ENCODE data around the gene ANO1. TPM values are rescaled to one million over a fixed set of nuclear protein-coding genes. Genes with fewer than 3 reads are reported as not detected.

The ANO1 gene
- total RNA-seq, 3 donors from 2014 or later = 3.7 to 95.0 (median 53.7) TPM

DNA sequence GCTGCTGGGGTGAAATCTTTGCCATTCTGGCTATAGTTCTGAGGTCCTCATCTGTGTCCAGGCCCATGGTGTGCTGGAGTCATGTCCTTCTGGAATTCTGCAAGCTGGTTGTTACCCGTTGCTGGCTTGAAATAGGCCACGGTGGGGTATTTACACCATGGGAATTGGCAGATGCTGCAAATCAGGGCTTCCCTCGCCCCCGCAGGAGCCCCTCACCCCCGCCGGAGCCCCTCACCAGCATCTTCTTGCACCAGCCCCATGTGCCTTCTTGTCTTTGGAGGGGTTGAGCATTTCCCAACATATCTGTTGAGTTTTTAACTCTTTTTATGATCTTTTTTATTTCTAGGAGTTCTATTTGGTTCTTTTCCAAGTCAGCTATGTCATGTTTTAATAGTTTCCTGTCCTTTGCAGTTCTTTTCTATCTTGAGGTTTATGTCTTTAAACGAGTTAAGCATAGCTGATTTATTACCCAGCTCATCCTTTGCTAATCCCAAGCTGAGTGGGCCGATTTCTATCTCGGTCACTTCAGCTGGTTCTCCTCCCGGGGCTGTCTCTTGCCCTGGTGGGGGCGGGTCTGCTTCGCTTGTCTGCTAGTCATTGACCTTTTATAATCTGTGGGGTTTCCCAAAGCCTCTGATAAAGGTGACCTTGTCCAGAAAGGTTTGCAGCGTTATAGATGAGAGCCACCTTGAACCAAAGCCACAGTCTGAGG, 17.6 kb downstream of the ANO1 start:
- intact Hi-C loops (cut with DNase I; ENCODE audit: low total_unique reads) = no loop called here
- Histone ChIP-seq H3K36me3 (no peaks in the 10 kb centered on the region), H3K9me3 (no peaks in the 10 kb centered on the region), H3K27me3 (no peaks in the 10 kb centered on the region), H3K4me1 (peaks cover 4 to 10% of the 10 kb centered on the region in 2 donors), H3K4me3 (no peak overlapping the region), H3K27ac (peak overlapping the region; percentile 60 to 68)
- TF ChIP-seq POLR2A (IDR thresholded peaks at IDR 0.05) = no peak
- TF ChIP-seq, protein P1, sequence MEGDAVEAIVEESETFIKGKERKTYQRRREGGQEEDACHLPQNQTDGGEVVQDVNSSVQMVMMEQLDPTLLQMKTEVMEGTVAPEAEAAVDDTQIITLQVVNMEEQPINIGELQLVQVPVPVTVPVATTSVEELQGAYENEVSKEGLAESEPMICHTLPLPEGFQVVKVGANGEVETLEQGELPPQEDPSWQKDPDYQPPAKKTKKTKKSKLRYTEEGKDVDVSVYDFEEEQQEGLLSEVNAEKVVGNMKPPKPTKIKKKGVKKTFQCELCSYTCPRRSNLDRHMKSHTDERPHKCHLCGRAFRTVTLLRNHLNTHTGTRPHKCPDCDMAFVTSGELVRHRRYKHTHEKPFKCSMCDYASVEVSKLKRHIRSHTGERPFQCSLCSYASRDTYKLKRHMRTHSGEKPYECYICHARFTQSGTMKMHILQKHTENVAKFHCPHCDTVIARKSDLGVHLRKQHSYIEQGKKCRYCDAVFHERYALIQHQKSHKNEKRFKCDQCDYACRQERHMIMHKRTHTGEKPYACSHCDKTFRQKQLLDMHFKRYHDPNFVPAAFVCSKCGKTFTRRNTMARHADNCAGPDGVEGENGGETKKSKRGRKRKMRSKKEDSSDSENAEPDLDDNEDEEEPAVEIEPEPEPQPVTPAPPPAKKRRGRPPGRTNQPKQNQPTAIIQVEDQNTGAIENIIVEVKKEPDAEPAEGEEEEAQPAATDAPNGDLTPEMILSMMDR (IDR thresholded peaks at IDR 0.05) = no peak
- no peak for TF ChIP-seq POLR2AphosphoS5 (IDR thresholded peaks at IDR 0.05)
- no peak for DNase-seq (ENCODE audit: low spot score in 2 of 2)

DNA sequence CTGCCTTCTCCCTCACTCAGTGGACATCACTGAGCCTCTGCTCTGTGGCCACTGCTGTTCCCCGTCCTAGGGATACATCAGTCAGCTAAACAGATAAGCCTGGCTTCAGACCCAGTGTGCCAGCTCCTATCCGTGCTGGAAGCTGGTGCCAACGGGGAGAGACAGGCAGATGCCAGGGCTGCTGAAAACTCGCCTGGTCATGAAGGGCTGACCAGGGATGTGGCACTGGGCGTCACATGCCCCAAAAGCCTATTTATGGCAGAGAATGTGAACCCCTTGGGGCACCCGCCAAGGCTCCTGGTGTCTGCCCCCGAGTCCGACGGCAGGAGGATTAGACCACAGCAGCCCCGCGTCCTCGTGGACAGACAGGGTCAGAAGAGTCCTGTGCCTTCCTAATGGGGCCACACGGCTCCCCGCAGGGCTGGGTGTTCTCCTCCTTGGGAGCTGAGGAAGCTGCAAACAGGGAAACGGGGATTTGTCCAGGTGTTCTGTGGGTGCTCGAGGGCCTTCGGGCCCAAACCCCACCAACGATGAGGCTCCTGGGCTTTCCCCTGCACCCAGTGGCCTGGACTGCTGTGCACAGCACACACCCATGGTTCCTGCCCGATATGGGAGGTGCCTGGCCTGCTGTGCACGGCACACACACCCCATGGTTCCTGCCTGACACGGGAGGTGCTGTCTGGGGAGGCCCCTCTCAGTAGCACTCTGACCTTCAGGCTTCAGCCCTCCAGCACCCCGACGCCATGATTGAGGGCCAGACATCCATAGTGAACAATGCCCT, 19.9 kb downstream of the ANO1 start:
- TF ChIP-seq POLR2AphosphoS5 (IDR thresholded peaks at IDR 0.05) (no peak), POLR2A (IDR thresholded peaks at IDR 0.05) (no peak)
- TF ChIP-seq, protein P1 (IDR thresholded peaks at IDR 0.05) = no peak
- Histone ChIP-seq H3K36me3 (no peaks in the 10 kb centered on the region), H3K4me1 (peaks cover 0 to 5% of the 10 kb centered on the region in 2 donors), H3K9me3 (no peaks in the 10 kb centered on the region), H3K27me3 (no peaks in the 10 kb centered on the region), H3K27ac (peak overlapping the region; percentile 60 to 71), H3K4me3 (no peak overlapping the region)
- intact Hi-C loops (cut with DNase I; ENCODE audit: low total_unique reads) = no loop called here
- DNase-seq (ENCODE audit: low spot score in 2 of 2) = no peak

DNA sequence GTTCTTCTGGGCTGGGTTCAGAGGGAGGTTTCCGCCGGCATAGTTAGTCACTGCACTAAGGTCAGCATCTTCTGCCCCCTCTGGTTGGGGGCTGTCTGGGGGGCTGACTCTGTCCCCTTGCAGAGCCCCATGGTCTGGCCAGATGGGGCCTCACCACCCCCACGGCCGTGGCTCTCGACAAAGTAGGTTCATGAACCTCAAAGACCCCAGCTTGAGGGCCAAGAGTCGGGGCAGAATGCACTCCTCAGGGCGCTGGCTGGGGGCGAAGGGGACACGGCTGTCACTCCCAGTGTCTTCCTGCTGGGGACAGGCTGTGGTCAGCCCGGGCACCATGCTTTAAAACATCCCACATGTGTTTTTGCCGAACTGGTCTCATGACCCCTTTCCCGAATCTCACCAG, 20.8 kb downstream of the ANO1 start:
- peak overlapping the region; percentile 29 to 71 for H3K27ac ChIP-seq
- intact Hi-C loops (cut with DNase I; ENCODE audit: low total_unique reads) = no loop called here
- no peak for DNase-seq (ENCODE audit: low spot score in 2 of 2)
- no peaks in the 10 kb centered on the region for H3K9me3 ChIP-seq
- TF ChIP-seq POLR2AphosphoS5 (IDR thresholded peaks at IDR 0.05) = no peak
- TF ChIP-seq POLR2A (IDR thresholded peaks at IDR 0.05) = no peak
- TF ChIP-seq, protein P1 (IDR thresholded peaks at IDR 0.05) = no peak
- H3K36me3 ChIP-seq = no peaks in the 10 kb centered on the region
- no peaks in the 10 kb centered on the region for H3K27me3 ChIP-seq
- peaks cover 0 to 5% of the 10 kb centered on the region in 2 donors for H3K4me1 ChIP-seq
- H3K4me3 ChIP-seq = no peak overlapping the region

DNA sequence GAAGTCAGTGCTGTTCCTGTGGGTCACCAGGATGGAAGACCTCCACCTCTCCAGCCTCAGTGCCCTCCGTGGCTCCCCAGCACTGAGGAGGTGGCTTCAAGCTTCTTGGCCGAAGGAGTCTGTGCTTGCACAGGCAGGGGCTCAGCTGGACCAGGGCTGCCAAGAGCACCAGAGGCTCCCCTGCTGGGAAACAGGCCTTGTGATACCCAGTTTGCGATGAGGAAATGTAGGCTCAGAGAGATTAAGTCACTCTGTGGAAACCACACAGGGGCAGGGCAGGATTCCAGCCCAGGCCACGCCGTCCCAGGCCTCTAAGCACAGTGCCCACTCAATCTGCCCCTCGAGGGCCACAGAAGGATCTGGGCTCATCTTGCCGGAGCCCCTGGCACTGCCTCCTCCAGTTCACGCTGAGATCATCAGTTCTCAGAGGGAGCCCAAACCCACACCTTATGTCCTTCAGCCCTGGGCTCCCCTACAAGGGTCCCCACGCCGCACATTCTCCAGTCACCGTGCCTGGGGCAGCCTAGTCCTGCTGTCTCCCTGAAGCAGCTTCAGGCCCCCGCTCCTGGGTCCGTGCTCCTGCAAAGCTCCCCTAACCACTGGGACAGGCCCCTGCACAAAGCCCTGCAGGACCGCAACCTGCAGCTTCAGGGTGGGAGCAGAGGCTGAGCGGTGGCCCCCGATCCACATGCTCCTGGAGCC, 21.6 kb downstream of the ANO1 start:
- DNase-seq (ENCODE audit: low spot score in 2 of 2) = no peak
- intact Hi-C loops (cut with DNase I; ENCODE audit: low total_unique reads) = no loop called here
- TF ChIP-seq POLR2AphosphoS5 (IDR thresholded peaks at IDR 0.05) (no peak), POLR2A (IDR thresholded peaks at IDR 0.05) (no peak)
- TF ChIP-seq, protein P1 (IDR thresholded peaks at IDR 0.05) = no peak
- peaks cover 3 to 5% of the 10 kb centered on the region in 2 donors for H3K4me1 ChIP-seq
- no peak overlapping the region for H3K4me3 ChIP-seq
- H3K9me3 ChIP-seq = no peaks in the 10 kb centered on the region
- peak overlapping the region; percentile 48 to 71 for H3K27ac ChIP-seq
- H3K27me3 ChIP-seq = no peaks in the 10 kb centered on the region
- no peaks in the 10 kb centered on the region for H3K36me3 ChIP-seq

All from breast epithelium (tissue), 4 donors.